Neural cell (in vitro differentiated cells): ENCODE data around the gene NT5DC3. TPM values are rescaled to one million over a fixed set of nuclear protein-coding genes. Genes with fewer than 3 reads are reported as not detected.

ENCODE experiments used
- H2AFZ ChIP-seq: fragments of 200-600, 300-800 bp; sonication (generic), shearing (Covaris generic); 2 replicates; pipeline ENCODE4 v1.6.0; 2014; ENCODE audit warnings: low read depth, mild to moderate bottlenecking, antibody characterized with exemption, low read length, moderate library complexity
- H3F3A ChIP-seq: fragments of 200-600 bp; shearing (Covaris generic); 2 replicates; pipeline ENCODE4 v1.6.1; 2016; ENCODE audit warnings: mild to moderate bottlenecking, moderate library complexity, mixed read lengths, antibody characterized with exemption, low read length; ENCODE audit not compliant: insufficient read depth, poor library complexity, severe bottlenecking
- H3K27ac ChIP-seq: fragments of 200-600, 300-800 bp; sonication (generic), shearing (Covaris generic); 2 replicates; pipeline ENCODE4 v1.5.1; 2014; ENCODE audit warnings: mild to moderate bottlenecking, low read length, moderate library complexity
- H3K27me3 ChIP-seq: fragments of 300-800, 200-600 bp; sonication (generic), shearing (Covaris generic); 2 replicates; pipeline ENCODE4 v1.6.0; 2014; ENCODE audit warnings: mild to moderate bottlenecking, low read depth, low read length, moderate library complexity; ENCODE audit not compliant: insufficient read depth
- H3K36me3 ChIP-seq: fragments of 300-800, 200-600 bp; sonication (generic), shearing (Covaris generic); 2 replicates; pipeline ENCODE4 v1.5.1; 2014; ENCODE audit warnings: mild to moderate bottlenecking, antibody characterized with exemption, low read length, moderate library complexity; ENCODE audit not compliant: insufficient read depth
- H3K4me2 ChIP-seq: fragments of 300-800, 200-600 bp; sonication (generic), shearing (Covaris generic); 2 replicates; pipeline ENCODE4 v1.6.0; 2014; ENCODE audit warnings: mild to moderate bottlenecking, low read length
- H3K4me3 ChIP-seq: fragments of 300-800, 200-600 bp; sonication (generic), shearing (Covaris generic); 2 replicates; pipeline ENCODE4 v1.5.1; 2014; ENCODE audit warnings: mild to moderate bottlenecking, low read length, moderate library complexity
- H3K79me2 ChIP-seq: fragments of 200-600 bp; shearing (Covaris generic); replicated peaks from 2 replicates; pipeline ENCODE4 v1.6.0; 2014; ENCODE audit warnings: mild to moderate bottlenecking, low read length, moderate library complexity; ENCODE audit not compliant: insufficient read depth
- H3K9ac ChIP-seq: fragments of 300-800, 200-600 bp; sonication (generic), shearing (Covaris generic); 2 replicates; pipeline ENCODE4 v1.6.1; 2016; ENCODE audit warnings: mild to moderate bottlenecking, low read length, mixed read lengths
- H3K9me2 ChIP-seq: fragments of 200-600 bp; shearing (Covaris generic); 2 replicates; pipeline ENCODE4 v1.6.1; 2016; ENCODE audit warnings: mild to moderate bottlenecking, low read length, mixed read lengths; ENCODE audit not compliant: insufficient read depth
- H3K9me3 ChIP-seq: fragments of 200-600, 300-800 bp; sonication (generic), shearing (Covaris generic); 2 replicates; pipeline ENCODE4 v1.6.1; 2016; ENCODE audit warnings: mild to moderate bottlenecking, mixed run types, low read length, moderate library complexity, mixed read lengths
- H4K20me1 ChIP-seq: fragments of 200-600 bp; shearing (Covaris generic); 2 replicates; pipeline ENCODE4 v1.6.1; 2016; ENCODE audit warnings: mild to moderate bottlenecking, mixed run types; ENCODE audit not compliant: insufficient read depth
- CTCF ChIP-seq: fragments of 450-650 bp; IDR thresholded peaks from 2 replicates; pipeline ENCODE4 v1.5.1; 2014; ENCODE audit warnings: antibody characterized with exemption, mild to moderate bottlenecking, moderate library complexity; ENCODE audit not compliant: poor library complexity, severe bottlenecking
- EP300 ChIP-seq: fragments of 450-650 bp; conservative IDR thresholded peaks from 2 replicates; pipeline ENCODE4 v1.6.1; 2014; ENCODE audit warnings: antibody characterized with exemption, mild to moderate bottlenecking, moderate library complexity; ENCODE audit not compliant: poor library complexity, severe bottlenecking
- EZH2 ChIP-seq: fragments of 200-600, 300-800 bp; shearing (Covaris generic), sonication (generic); IDR thresholded peaks from 2 replicates; pipeline ENCODE4 v1.6.1; 2014; ENCODE audit warnings: antibody characterized with exemption, low read length, borderline replicate concordance, mild to moderate bottlenecking; ENCODE audit not compliant: insufficient read depth, poor library complexity, severe bottlenecking
- MXI1 ChIP-seq: fragments of 450-650 bp; conservative IDR thresholded peaks from 2 replicates; pipeline ENCODE4 v1.6.1; 2014; ENCODE audit warnings: antibody characterized with exemption, mild to moderate bottlenecking; ENCODE audit not compliant: poor library complexity, severe bottlenecking
- POLR2AphosphoS5 ChIP-seq: IDR thresholded peaks from 2 replicates; pipeline ENCODE4 v1.6.1; 2012
- RAD21 ChIP-seq: fragments of 450-650 bp; conservative IDR thresholded peaks from 2 replicates; pipeline ENCODE4 v1.6.1; 2014; ENCODE audit warnings: antibody characterized with exemption, mild to moderate bottlenecking, moderate library complexity
- SMC3 ChIP-seq: fragments of 450-650 bp; conservative IDR thresholded peaks from 2 replicates; pipeline ENCODE4 v1.6.1; 2014; ENCODE audit warnings: antibody characterized with exemption, mild to moderate bottlenecking, moderate library complexity; ENCODE audit not compliant: poor library complexity
- TAF1 ChIP-seq: IDR thresholded peaks from 2 replicates; pipeline ENCODE4 v1.6.1; 2012; ENCODE audit warnings: low read depth
- polyA plus RNA-seq: library from polyadenylated mRNA; depleted of rRNA; stranded (reverse); fragments of >200 nt; gene quantifications from 2 replicates; pipeline ENCODE4 v1.2.3, GENCODE V29; 2014
- TF ChIP-seq, protein P1 (sequence below): IDR thresholded peaks from 2 replicates; pipeline ENCODE4 v1.6.1; 2012; ENCODE audit warnings: borderline replicate concordance

NT5DC3 gene
- polyA plus RNA-seq, 1 donor from 2014 or later, result 4.0 TPM

- Histone ChIP-seq H2AFZ (no peak overlapping the region), H3K4me2 (no peak overlapping the region), H3K27ac (no peak overlapping the region), H3K4me3 (no peak overlapping the region), H3K9ac (no peak overlapping the region), H3K79me2 (no peaks in the 10 kb centered on the region), H4K20me1 (no peaks in the 10 kb centered on the region), H3K9me2 (no peaks in the 10 kb centered on the region), H3K9me3 (no peaks in the 10 kb centered on the region), H3K36me3 (no peaks in the 10 kb centered on the region), H3K27me3 (no peaks in the 10 kb centered on the region), H3F3A (no peaks in the 10 kb centered on the region)
- TF ChIP-seq RAD21 (no peak), TAF1 (no peak), EZH2 (no peak), SMC3 (no peak), POLR2AphosphoS5 (no peak)
Observed at GRCh38 chr12:103809154-103809553, 31.9 kb downstream of the NT5DC3 start.

DNA sequence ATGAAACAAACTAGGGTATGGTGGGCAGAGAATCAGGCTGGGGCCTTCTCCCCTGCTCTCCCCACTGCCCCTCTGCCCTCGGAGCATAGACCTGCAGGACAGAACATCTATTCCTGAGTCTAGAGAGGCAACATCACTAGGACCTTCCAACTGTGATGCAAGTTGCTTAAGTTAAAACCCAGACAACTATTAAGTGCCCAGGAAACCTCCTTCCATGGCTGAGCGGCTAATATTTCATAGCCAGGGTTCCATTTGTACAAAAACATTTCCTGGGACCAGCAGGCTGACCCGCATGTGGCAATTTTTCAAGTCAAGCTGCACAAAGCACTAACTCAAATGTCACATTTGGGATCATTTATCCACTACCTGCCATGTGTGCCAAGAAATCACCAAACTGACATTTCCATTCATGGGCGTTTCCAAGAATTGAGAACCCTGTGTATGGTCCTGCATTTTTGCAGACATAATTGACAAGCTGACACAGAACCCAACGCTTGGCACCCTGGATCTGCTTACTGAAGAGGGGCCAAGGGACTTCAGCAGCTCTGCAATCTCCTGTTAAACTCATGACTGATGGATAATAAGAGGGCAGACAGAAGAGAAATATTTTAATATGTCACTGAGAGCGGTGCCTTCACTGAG lies 32.7 kb downstream of the NT5DC3 start:
- Histone ChIP-seq H3K9ac (no peak overlapping the region), H3K27ac (no peak overlapping the region), H3F3A (no peaks in the 10 kb centered on the region), H3K79me2 (no peaks in the 10 kb centered on the region), H3K27me3 (no peaks in the 10 kb centered on the region), H2AFZ (no peak overlapping the region), H3K9me2 (no peaks in the 10 kb centered on the region), H3K36me3 (no peaks in the 10 kb centered on the region), H3K4me2 (no peak overlapping the region), H3K9me3 (no peaks in the 10 kb centered on the region), H3K4me3 (no peak overlapping the region), H4K20me1 (no peaks in the 10 kb centered on the region)
- TF ChIP-seq, protein P1, sequence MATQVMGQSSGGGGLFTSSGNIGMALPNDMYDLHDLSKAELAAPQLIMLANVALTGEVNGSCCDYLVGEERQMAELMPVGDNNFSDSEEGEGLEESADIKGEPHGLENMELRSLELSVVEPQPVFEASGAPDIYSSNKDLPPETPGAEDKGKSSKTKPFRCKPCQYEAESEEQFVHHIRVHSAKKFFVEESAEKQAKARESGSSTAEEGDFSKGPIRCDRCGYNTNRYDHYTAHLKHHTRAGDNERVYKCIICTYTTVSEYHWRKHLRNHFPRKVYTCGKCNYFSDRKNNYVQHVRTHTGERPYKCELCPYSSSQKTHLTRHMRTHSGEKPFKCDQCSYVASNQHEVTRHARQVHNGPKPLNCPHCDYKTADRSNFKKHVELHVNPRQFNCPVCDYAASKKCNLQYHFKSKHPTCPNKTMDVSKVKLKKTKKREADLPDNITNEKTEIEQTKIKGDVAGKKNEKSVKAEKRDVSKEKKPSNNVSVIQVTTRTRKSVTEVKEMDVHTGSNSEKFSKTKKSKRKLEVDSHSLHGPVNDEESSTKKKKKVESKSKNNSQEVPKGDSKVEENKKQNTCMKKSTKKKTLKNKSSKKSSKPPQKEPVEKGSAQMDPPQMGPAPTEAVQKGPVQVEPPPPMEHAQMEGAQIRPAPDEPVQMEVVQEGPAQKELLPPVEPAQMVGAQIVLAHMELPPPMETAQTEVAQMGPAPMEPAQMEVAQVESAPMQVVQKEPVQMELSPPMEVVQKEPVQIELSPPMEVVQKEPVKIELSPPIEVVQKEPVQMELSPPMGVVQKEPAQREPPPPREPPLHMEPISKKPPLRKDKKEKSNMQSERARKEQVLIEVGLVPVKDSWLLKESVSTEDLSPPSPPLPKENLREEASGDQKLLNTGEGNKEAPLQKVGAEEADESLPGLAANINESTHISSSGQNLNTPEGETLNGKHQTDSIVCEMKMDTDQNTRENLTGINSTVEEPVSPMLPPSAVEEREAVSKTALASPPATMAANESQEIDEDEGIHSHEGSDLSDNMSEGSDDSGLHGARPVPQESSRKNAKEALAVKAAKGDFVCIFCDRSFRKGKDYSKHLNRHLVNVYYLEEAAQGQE, result no peak
- TF ChIP-seq CTCF, result no peak
- TF ChIP-seq POLR2AphosphoS5, result no peak
- no peak for TF ChIP-seq EP300
- TF ChIP-seq SMC3, result no peak
- TF ChIP-seq MXI1, result no peak
- no peak for TF ChIP-seq TAF1
- no peak for TF ChIP-seq EZH2
- TF ChIP-seq RAD21, result no peak
